ENCODE measurements around the gene MAP1LC3B.

Gene MAP1LC3B

DNA sequence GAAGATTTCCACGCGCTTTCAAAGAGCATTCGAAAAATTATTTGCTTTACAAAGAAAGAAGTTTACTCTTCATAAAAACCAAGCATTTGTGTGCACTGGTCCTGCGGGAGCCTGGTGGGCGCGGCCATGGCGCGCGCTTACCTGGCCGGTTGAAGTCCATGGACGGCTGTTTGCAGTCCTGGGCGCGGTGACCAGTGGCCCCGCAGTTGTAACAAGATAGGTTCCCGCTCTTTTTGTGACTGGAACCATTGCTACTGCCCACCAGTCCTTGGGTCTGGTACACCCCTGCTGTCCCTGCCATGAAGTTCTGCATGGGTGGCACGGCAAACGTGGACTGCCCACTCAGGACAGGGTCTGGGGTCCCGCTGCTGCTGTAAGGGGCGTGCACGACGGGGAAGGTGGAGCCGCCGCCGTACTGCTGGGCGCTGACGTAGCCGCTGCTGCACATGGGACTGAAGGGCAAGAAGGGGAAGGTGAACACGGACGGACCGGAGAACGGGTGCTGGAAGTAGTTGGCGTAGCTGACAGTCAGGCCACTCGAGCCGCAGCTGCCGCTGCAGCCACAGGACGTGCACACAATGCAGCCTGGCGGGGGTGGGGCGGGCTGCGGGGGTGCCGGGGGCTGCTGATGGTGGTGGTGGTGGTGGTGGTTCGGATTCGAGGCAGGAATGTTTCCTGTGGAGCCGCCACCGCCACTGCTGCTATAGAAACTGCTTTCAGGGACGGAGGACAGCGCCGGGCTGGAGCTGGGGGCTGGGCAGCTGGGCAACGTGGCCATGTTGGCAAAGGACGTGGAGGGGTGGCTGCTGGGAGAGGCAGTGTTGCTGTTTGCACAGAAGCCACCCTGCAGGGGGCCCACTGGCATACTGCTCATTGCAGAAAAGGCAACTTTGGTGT, 19.5 kb downstream of the MAP1LC3B start:
- no peak for DNase-seq

DNA sequence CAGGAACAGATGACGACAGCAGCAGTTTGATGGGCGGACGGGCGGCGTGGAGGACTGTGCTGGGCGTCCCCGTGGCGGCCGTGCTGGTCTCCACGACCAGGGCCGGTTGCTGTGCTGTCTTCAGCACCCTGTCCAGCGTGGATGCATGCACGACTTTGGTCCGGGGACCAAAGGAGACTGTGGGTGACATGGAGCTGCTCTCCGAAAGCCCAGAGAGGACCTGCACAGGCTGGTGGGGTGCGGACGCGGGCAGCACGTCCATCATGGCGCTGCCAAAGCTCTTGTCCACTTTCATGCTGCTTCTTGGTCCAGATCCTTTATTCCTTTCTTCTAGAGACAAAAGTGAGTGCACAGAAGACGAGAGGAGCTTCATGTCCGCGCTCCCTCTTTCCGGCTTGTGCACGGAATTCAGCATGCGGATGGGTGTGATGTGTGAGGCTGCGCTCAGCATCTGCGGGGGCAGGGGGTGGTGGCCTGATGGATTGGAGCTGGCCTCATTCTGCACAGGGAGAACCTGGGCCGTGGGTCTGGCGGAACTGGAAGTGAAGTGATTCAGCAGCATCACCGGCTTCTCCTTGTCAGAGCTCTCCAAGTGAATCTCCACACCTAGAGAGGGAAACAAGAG, 20.3 kb downstream of the MAP1LC3B start:
- no peak for DNase-seq

GRCh38 chr16:87412996-87413421, 20.9 kb downstream of the MAP1LC3B start:
- no peak for DNase-seq

DNA sequence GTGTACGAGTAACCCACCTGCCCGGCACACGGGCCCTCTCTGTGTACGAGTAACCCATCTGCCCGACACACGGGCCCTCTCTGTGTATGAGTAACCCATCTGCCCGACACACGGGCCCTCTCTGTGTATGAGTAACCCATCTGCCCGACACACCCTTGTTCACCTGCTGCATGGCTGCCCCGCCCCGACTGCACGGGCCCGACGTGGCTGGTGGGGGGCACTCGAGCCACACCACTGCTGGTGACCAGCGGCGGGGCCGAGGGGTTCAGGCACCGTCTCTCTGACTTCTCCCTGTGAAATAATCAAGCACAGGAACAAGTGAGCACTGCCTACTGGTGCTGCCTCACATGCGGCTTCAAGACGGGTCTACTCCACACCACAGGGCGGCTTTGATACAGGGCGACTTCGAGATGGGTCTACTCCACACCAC, 22.1 kb downstream of the MAP1LC3B start:
- DNase-seq = no peak

GRCh38 chr16:87415441-87415840, 23.3 kb downstream of the MAP1LC3B start:
- no peak for DNase-seq

DNA sequence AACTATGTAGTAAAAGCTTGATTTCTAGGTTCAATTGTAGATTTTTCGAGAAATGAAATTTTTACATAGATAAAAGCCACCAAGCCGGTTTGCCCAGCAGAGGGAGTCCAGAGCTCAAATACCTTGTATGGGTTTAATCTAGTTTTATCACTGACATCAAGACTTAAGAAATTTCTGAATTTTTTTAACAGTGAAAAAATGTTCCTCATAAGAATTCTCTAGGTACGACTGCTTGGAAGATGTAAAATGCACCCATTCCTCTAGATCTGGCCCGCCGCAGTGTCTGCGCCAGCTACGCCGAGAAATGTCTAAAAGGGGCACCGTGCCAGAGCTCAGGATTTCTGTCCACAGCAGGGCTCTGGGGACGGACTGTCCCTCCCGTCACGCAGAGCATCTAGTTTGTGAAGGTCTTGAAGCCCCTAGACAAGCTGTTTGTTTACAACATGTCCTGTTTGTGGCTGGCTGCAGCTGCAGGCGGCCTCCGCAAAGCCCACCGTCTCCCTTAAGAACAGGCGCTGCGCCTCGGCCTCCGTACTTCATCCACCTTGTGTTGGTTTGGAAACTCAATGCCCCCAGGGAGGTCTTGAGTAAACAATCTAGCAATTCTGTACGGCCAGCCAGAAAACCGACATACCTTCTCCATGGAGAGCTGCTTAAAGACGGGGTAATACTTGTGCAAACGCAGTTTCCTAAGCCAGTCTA, 24.8 kb downstream of the MAP1LC3B start:
- DNase-seq = peak; percentile 40

DNA sequence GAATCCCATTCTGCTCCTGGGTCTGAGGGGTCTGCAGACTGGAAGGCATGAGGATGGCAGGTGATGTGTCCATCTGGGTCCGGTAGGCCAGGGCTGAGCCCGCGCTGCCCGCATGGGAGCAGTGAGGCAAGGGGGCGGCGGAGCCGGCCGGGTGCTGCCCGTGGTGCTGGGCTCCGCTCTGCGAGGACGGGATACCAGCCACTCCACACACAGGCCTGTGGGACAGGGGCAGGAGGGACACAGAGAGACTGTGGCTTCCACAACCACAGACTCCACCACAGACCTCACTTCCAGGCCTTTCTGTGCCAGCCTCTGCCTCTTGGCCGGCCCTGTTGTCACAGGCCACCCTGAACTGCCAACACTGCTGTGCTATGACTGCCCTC, 25.4 kb downstream of the MAP1LC3B start:
- no peak for DNase-seq

GRCh38 chr16:87418216-87418615, 26.1 kb downstream of the MAP1LC3B start:
- DNase-seq = no peak

DNA sequence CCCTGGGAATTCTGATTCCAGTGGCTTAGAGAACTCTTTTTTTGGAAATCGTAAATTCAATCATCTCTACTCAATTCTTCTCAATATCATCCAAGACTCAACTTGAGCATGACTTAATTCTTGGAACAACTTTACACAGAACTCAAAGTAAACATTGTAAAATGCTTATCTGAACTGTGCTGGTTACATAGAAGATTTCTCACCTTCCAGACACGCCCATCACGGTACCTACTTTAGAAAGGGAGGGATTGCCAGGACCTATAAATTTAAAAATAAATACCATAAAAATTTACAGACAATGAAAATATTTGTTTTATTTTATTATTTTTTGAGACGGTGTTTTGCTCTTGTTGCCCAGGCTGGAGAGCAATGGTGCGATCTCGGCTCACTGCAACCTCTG, 26.5 kb downstream of the MAP1LC3B start:
- no peak for DNase-seq

GRCh38 chr16:87420026-87421002, 28.2 kb downstream of the MAP1LC3B start:
- DNase-seq = no peak

DNA sequence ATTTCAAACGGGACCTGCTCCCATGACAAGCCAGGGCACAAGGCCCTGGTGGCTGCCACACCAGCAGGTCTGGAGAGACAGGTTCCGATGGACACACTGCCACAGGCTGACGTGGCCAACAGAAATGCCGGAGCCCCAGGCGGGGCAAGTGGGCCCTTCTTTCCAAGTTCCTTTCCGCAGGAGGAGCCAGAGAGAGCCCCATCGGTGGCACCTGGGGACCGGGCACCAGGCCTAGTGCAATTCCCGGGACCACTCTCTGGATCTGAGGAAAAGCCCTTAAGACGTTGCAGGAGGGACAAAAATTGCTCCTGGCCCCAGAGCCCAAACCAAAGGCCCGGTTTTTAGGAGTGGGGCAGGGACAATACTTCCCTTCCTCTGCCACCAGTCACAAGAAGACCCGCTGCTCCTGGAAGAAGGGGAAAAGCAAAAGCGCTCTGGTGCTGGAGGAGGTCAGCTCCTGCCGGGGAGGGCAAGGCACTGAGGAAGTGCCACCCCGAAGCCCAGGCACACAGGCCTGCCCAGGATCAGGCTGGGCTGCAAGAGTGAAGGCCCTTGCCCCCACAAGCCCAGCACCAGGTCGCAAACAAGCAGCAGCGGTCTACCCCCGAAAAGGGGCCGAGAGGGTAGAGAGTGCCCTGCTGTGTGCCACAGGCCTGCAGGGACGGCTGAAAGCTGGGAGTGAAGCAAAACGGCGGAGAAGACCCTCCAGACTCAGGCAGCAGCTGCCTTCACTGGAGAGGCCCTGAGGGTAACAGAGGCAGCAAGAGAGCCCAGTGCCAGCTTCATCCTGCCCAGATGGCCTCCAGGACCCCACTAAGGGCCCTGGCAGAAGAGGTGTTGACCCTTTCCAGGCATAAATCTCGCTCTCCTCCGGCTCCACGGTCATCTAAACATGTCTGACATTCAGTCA, 29.1 kb downstream of the MAP1LC3B start:
- DNase-seq = no peak

GRCh38 chr16:87422106-87422505, 30.0 kb downstream of the MAP1LC3B start:
- no peak for DNase-seq

GRCh38 chr16:87423429-87423828, 31.3 kb downstream of the MAP1LC3B start:
- no peak for DNase-seq

GRCh38 chr16:87424266-87424665, 32.1 kb downstream of the MAP1LC3B start:
- no peak for DNase-seq

DNA sequence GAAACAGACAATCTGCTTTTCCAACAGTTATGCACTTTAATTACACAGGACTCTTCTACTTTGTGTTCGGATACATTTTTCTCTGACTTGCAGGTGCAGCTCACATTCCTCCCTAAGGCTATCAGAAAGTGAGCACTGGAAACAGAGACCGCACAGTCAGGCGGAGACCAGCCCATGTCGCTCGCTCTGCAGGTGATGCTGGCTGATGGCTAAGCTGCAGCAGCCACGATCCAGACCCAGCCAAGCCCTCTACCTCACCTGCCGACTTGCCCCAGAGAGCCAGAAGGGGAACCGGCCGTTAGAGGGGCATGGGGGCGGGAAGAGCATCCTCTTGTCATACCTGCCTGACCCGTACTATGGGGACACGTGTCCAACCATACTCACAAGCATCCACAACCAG, 33.8 kb downstream of the MAP1LC3B start:
- DNase-seq = no peak

DNA sequence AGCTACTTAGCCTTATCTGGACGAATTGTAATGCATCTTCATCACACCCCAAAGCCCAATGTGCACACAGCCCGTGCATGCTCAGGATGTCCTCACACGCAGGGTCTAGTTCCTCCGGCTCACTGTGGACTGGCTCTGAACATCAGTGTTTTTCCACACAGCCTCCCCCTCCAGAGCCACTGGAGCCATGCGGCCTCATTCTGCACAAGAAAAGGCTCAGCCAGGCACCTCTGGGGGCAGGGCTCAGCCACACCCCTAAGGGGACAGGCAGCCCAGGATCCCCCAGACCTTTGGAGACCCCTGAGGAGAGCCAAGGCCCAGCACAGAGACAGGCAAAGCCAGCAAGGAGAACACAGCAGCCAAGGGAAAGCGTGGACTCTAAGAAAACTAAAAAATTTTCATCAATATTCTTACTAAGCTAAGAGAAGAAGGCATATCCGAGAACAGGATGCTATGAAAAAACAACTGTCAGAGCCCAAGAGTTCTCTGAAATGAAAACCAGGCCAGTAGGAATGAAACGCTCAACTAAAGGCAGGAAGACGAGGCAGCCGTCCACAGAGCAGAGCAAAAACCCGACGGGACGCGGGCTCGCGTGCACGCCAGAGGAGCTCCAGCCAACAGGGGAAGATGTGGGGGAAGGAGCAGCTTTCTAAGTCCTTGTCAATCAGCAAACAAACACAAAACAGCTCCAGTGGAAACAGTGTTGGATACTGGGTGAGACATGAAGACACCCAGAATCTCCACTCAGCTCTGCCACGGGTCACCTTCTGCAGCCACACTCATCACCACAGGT, 34.5 kb downstream of the MAP1LC3B start:
- DNase-seq = no peak

DNA sequence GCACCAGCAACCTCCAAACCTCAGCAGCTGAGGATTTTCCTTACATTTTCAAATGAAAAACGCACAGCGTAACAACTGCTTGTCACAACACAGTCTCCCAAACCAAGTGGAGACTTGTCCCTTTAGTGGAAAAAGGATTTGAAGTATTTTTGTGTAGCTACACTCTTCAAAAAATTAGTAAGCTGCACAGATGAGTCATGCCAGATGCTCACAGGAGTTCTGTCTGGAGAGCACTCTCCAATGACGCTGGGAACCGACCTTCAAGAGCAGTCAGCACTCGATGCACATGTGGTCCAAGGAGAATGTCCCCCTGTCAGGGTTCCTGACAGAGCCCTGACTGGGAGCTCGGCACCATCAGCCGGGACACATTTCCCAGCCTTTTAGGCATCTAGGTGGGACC, 39.8 kb downstream of the MAP1LC3B start:
- no peak for DNase-seq

GRCh38 chr16:87432330-87432915, 40.3 kb downstream of the MAP1LC3B start:
- no peak for DNase-seq

DNA sequence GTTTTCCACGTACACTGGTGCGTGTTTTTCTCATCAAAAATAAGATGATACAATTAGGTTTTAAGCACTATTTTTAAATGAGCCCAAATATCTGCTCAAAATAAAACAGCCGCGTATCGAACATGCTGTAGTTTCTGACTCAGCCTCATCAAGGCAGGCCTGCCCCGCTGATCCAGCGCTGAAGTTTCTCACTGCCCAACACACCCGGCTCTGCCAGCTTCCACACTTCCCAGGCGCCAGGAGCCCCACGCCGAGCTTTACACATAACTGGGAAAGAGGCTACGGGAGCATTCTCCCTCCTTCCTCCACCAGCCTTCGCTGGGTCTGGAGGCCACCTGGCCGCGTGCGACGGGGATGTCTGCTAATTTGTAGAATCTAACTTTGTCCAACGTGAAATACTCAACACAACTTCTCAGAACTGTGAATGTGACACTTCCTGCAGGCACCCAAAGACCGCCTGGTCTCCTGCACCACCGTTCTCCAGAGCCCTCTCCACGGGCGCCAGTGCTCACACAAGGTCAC, 42.1 kb downstream of the MAP1LC3B start:
- DNase-seq = no peak
